T-helper 2 cell (primary cell): ENCODE data around the gene LDB3.

ENCODE experiments used
- DNase-seq, 5 experiments: peaks; one replicate each; pipeline versions ENCODE4 v3.0.0 to v3.0.0-alpha.2; 2012 to 2022

Gene LDB3

GRCh38 chr10:86768412-86769062 lies 100.2 kb downstream of the LDB3 start:
- DNase-seq: no peak

GRCh38 chr10:86769991-86770390 lies 101.7 kb downstream of the LDB3 start:
- DNase-seq: no peak

GRCh38 chr10:86770412-86770960 lies 102.2 kb downstream of the LDB3 start:
- no peak for DNase-seq

GRCh38 chr10:86773498-86773897 lies 105.2 kb downstream of the LDB3 start:
- no peak for DNase-seq

GRCh38 chr10:86775056-86775869 lies 107.0 kb downstream of the LDB3 start:
- peak in 1 of 5 experiments; percentile 21 for DNase-seq

- DNase-seq: no peak
Measured at GRCh38 chr10:86775870-86776180, 107.5 kb downstream of the LDB3 start.

GRCh38 chr10:86779220-86780017 lies 111.1 kb downstream of the LDB3 start:
- DNase-seq: no peak

GRCh38 chr10:86782701-86783418 lies 114.5 kb downstream of the LDB3 start:
- DNase-seq: no peak

- DNase-seq: no peak
Measured at GRCh38 chr10:86785037-86785436, 116.7 kb downstream of the LDB3 start.
